Fibroblast of mammary gland (primary cell): Measurements from ENCODE around the gene PTPN6.

Experiments
- DNase-seq: peaks from one replicate; pipeline ENCODE4 v3.0.0-alpha.2; 2010; ENCODE audit warnings: low read depth
- H3K4me3 ChIP-seq: 2 replicates; pipeline ENCODE4 v1.5.1; 2011; ENCODE audit warnings: low read depth, mild to moderate bottlenecking, low read length, moderate library complexity; ENCODE audit not compliant: control insufficient read depth
- TF ChIP-seq, protein P1 (sequence below): conservative IDR thresholded peaks from 2 replicates; pipeline ENCODE4 v1.5.1; 2011; ENCODE audit warnings: low read depth, low read length, inconsistent platforms; ENCODE audit not compliant: control insufficient read depth, insufficient read depth

Gene PTPN6

DNA sequence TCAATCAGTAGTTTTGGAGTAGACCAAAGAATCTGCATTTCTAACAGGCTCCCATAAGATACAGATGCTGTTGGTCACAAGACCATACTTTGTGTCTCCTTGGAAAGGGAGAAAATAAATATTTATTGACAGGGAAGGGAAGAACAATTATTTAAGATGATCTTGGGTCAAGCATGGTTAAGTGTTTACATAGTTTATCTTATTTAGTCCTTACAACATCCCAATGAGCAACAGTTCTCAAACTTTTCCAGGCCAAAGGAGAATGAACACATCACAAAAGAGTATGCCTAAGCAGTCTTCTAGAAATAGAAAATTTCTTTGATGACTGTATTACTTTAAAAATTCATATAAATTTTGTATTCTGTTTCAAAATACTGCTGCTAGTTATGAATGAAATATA is 58.4 kb downstream of the PTPN6 start:
- no peak for DNase-seq
- no peak overlapping the region for H3K4me3 ChIP-seq
- TF ChIP-seq, protein P1, sequence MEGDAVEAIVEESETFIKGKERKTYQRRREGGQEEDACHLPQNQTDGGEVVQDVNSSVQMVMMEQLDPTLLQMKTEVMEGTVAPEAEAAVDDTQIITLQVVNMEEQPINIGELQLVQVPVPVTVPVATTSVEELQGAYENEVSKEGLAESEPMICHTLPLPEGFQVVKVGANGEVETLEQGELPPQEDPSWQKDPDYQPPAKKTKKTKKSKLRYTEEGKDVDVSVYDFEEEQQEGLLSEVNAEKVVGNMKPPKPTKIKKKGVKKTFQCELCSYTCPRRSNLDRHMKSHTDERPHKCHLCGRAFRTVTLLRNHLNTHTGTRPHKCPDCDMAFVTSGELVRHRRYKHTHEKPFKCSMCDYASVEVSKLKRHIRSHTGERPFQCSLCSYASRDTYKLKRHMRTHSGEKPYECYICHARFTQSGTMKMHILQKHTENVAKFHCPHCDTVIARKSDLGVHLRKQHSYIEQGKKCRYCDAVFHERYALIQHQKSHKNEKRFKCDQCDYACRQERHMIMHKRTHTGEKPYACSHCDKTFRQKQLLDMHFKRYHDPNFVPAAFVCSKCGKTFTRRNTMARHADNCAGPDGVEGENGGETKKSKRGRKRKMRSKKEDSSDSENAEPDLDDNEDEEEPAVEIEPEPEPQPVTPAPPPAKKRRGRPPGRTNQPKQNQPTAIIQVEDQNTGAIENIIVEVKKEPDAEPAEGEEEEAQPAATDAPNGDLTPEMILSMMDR = no peak
